ENCODE data around the gene GLIS2.

- TF ChIP-seq CTCF (IDR thresholded peaks at IDR 0.05) (peak in 1 of 6 experiments; percentile 19), EP300 (IDR thresholded peaks at IDR 0.05) (peak in 1 of 4 donors; percentile 23), POLR2AphosphoS5 (IDR thresholded peaks at IDR 0.05) (peak in 1 of 2 donors; percentile 42)
Measured at GRCh38 chr16:4316864-4317531, 1.1 kb downstream of the GLIS2 start.
